NCI-H2081 treated with DMSO at 0.1 percent for 48 hours (cell line): Measurements from ENCODE around the gene CAPN3.

ENCODE experiments used
- DNase-seq: peaks from one replicate; lab custom pipeline; 2025; lab: John Stamatoyannopoulos, UW

CAPN3 gene

GRCh38 chr15:42356851-42357250 is 2.5 kb upstream of the CAPN3 start:
- DNase-seq: no peak

- no peak for DNase-seq
These were observed 1.2 kb upstream of the CAPN3 start for GRCh38 chr15:42358141-42358540.

GRCh38 chr15:42359985-42360384 is 684 bp downstream of the CAPN3 start:
- no peak for DNase-seq

GRCh38 chr15:42360535-42361112 is 1.3 kb downstream of the CAPN3 start:
- no peak for DNase-seq

- no peak for DNase-seq
These were observed 4.2 kb downstream of the CAPN3 start for GRCh38 chr15:42363487-42363886.

- no peak for DNase-seq
These were observed 4.6 kb downstream of the CAPN3 start for GRCh38 chr15:42363942-42364341.

GRCh38 chr15:42364529-42364928 is 5.2 kb downstream of the CAPN3 start:
- no peak for DNase-seq

GRCh38 chr15:42365921-42366550 is 6.7 kb downstream of the CAPN3 start:
- DNase-seq: no peak

- no peak for DNase-seq
These were observed 7.7 kb downstream of the CAPN3 start for GRCh38 chr15:42367041-42367440.

- DNase-seq: no peak
These were observed 8.8 kb downstream of the CAPN3 start for GRCh38 chr15:42368096-42368495.

- no peak for DNase-seq
These were observed 11.8 kb downstream of the CAPN3 start for GRCh38 chr15:42371096-42371495.

GRCh38 chr15:42373274-42373673 is 14.0 kb downstream of the CAPN3 start:
- no peak for DNase-seq

- no peak for DNase-seq
These were observed 14.6 kb downstream of the CAPN3 start for GRCh38 chr15:42373936-42374335.

GRCh38 chr15:42374810-42375209 is 15.5 kb downstream of the CAPN3 start:
- no peak for DNase-seq

GRCh38 chr15:42375252-42375651 is 16.0 kb downstream of the CAPN3 start:
- DNase-seq: no peak

- DNase-seq: no peak
These were observed 16.6 kb downstream of the CAPN3 start for GRCh38 chr15:42375941-42376340.

- DNase-seq: no peak
These were observed 18.7 kb downstream of the CAPN3 start for GRCh38 chr15:42378011-42378410.

- no peak for DNase-seq
These were observed 25.3 kb downstream of the CAPN3 start for GRCh38 chr15:42384597-42384996.

- no peak for DNase-seq
These were observed 26.1 kb downstream of the CAPN3 start for GRCh38 chr15:42385206-42385979.

GRCh38 chr15:42385980-42386700 is 26.8 kb downstream of the CAPN3 start:
- DNase-seq: no peak

- no peak for DNase-seq
These were observed 28.3 kb downstream of the CAPN3 start for GRCh38 chr15:42387603-42388002.

GRCh38 chr15:42392309-42393024 is 33.2 kb downstream of the CAPN3 start:
- DNase-seq: no peak
